OCI-LY7 (cell line): Measurements from ENCODE around the gene POU2AF1. TPM values are rescaled to one million over a fixed set of nuclear protein-coding genes. Genes with fewer than 3 reads are reported as not detected.

Source experiments
- BruUV-seq: library from RNA; stranded (reverse); fragments of 400-500 nt; replicated peaks from 2 replicates; lab custom pipeline; 2021; lab: Mats Ljungman, UMichigan
- CTCF ChIA-PET: fragments of 300-600 bp; sonication (Branson Sonifier 250); formaldehyde crosslinking; loops from one replicate; lab custom pipeline; 2022; ENCODE audit warnings: antibody characterized with exemption; ENCODE audit not compliant: unreplicated experiment; lab: Charles Lee
- POLR2A ChIA-PET: fragments of 300-600 bp; sonication (Branson Sonifier 250); formaldehyde crosslinking; loops from one replicate; lab custom pipeline; 2022; ENCODE audit warnings: antibody characterized with exemption; lab: Charles Lee
- DNase-seq: peaks from one replicate; pipeline ENCODE4 v3.0.0-alpha.2; 2015; ENCODE audit warnings: low spot score
- H2AFZ ChIP-seq: fragments of 200-600 bp; sonication (generic), shearing (Covaris generic); 2 replicates; pipeline ENCODE4 v1.6.1; 2014; ENCODE audit warnings: mild to moderate bottlenecking, antibody characterized with exemption, low read length, moderate library complexity
- H3K27ac ChIP-seq: fragments of 200-600 bp; sonication (generic); 2 replicates; pipeline ENCODE4 v1.5.1; 2014; ENCODE audit warnings: mixed run types, low read depth, mild to moderate bottlenecking, moderate library complexity, low read length, inconsistent platforms; ENCODE audit not compliant: poor library complexity, severe bottlenecking
- H3K36me3 ChIP-seq: fragments of 200-600 bp; sonication (generic); 2 replicates; pipeline ENCODE4 v1.6.1; 2014; ENCODE audit warnings: mild to moderate bottlenecking, antibody characterized with exemption, low read length, moderate library complexity, mixed read lengths; ENCODE audit not compliant: insufficient read depth
- H3K4me1 ChIP-seq: fragments of 200-600 bp; sonication (generic); 2 replicates; pipeline ENCODE4 v1.5.1; 2014; ENCODE audit warnings: mild to moderate bottlenecking, low read length; ENCODE audit not compliant: insufficient read depth, poor library complexity, severe bottlenecking
- H3K4me2 ChIP-seq: fragments of 200-600 bp; sonication (generic); 2 replicates; pipeline ENCODE4 v1.6.1; 2014; ENCODE audit warnings: mild to moderate bottlenecking, low read length
- H3K4me3 ChIP-seq: fragments of 200-600 bp; sonication (generic); 2 replicates; pipeline ENCODE4 v1.5.1; 2014; ENCODE audit warnings: mild to moderate bottlenecking, low read depth, low read length; ENCODE audit not compliant: poor library complexity, severe bottlenecking
- H3K79me2 ChIP-seq: fragments of 200-600 bp; sonication (generic); 2 replicates; pipeline ENCODE4 v1.6.1; 2016; ENCODE audit warnings: low read depth, mild to moderate bottlenecking, low read length, moderate library complexity, mixed read lengths; ENCODE audit not compliant: insufficient read depth
- H3K9me2 ChIP-seq: fragments of 200-600 bp; sonication (generic); 2 replicates; pipeline ENCODE4 v1.6.1; 2016; ENCODE audit warnings: mild to moderate bottlenecking, low read length, mixed read lengths; ENCODE audit not compliant: insufficient read depth
- H3K9me3 ChIP-seq: fragments of 200-600 bp; sonication (generic); 2 replicates; pipeline ENCODE4 v1.6.1; 2014; ENCODE audit warnings: mild to moderate bottlenecking, mixed run types, low read length, mixed read lengths
- H4K20me1 ChIP-seq: fragments of 200-600 bp; sonication (generic); 2 replicates; pipeline ENCODE4 v1.6.1; 2014; ENCODE audit warnings: mild to moderate bottlenecking, antibody characterized with exemption, low read length, moderate library complexity, mixed read lengths; ENCODE audit not compliant: insufficient read depth
- EZH2phosphoT487 ChIP-seq: fragments of 200-600 bp; sonication (generic); IDR thresholded peaks from 2 replicates; pipeline ENCODE4 v1.6.1; 2018; ENCODE audit warnings: low read depth, borderline replicate concordance, mild to moderate bottlenecking, mixed run types, antibody characterized with exemption, low read length, moderate library complexity, mixed read lengths
- intact Hi-C: fragments of 100-400 bp; cut with micrococcal nuclease; formaldehyde crosslinking; loops from one replicate; pipeline ENCODE4 v1.10.0; 2022; ENCODE audit not compliant: unreplicated experiment
- total RNA-seq, 2 experiments: library from RNA; depleted of rRNA in 1 of 2; stranded (reverse); fragments of >200 nt in 1 of 2; shearing (Covaris generic) in 1 of 2; gene quantifications; 2 replicates each; pipeline ENCODE4 v1.2.3, GENCODE V29; 2014 to 2022
- TF ChIP-seq, protein P1 (sequence below): fragments of 200-600 bp; sonication (generic); conservative IDR thresholded peaks from 2 replicates; pipeline ENCODE4 v1.5.1; 2014; ENCODE audit warnings: mild to moderate bottlenecking, antibody characterized with exemption, low read length, moderate library complexity, mixed read lengths

The POU2AF1 gene
- total RNA-seq, 2 experiments from 2014 or later = 86.1 to 285 TPM

DNA sequence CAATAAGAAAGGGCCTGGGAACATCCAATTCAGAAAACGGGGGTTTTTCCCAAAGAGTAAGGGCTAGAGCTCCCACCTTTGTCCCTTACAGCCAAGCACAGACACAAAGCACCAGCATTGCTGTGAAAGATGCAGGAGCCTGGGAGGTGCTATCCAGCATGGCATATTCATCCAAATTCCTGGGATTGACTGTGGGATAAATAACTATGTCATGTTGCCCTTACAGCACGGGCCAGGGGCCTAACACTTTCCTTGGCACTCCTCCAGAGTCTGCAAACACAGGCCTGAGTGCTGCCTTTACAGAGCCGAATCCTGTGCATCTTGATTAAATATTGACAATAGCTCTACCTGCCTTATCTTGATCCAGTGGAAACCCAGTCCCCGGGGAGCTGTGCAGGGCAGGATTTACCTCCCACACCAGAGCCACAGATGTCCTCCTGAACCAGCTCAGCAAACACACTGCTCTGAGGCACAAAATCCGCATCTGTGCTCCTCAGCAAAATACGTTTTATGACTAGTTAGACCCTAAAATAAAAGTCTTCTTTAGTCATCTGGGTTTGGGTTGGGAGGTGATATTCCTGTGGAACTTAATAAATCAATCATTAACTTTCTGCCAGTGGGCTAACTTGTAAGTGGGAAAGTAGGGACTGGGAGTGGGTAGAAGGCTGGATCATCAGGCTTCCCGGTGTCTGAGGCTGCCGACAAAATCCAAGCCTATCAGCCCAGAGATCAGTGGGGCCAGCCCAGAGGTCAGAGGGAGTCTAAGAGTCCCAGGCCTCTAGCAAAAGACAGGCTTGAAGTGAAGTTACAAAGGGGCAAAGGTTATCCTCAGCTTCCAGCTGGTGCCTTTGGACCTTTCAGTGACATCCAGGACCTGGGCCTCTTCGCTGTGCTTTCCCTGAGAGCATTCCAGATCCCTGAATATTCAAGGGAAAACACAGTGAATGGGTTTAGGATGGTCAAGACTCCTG is 44.3 kb downstream of the POU2AF1 start:
- CTCF ChIA-PET = no interaction called here
- BruUV-seq = no TSS peak
- intact Hi-C loops = no loop called here
- Histone ChIP-seq H3K27ac (no peak overlapping the region), H3K9me2 (no peaks in the 10 kb centered on the region), H2AFZ (no peak overlapping the region), H3K36me3 (no peaks in the 10 kb centered on the region), H3K4me1 (peaks cover 2% of the 10 kb centered on the region), H3K4me3 (no peak overlapping the region), H4K20me1 (peaks cover 14% of the 10 kb centered on the region; the same call in 1 of the 2 replicates), H3K9me3 (no peaks in the 10 kb centered on the region), H3K4me2 (no peak overlapping the region), H3K79me2 (no peaks in the 10 kb centered on the region)
- no peak for DNase-seq
- POLR2A ChIA-PET = interaction anchor here (1.3 to 2.3 kb wide), 2 partner anchors 11 kb away, joined by 4 to 14 read pairs; no protein-coding TSS in a partner anchor
- TF ChIP-seq, protein P1, sequence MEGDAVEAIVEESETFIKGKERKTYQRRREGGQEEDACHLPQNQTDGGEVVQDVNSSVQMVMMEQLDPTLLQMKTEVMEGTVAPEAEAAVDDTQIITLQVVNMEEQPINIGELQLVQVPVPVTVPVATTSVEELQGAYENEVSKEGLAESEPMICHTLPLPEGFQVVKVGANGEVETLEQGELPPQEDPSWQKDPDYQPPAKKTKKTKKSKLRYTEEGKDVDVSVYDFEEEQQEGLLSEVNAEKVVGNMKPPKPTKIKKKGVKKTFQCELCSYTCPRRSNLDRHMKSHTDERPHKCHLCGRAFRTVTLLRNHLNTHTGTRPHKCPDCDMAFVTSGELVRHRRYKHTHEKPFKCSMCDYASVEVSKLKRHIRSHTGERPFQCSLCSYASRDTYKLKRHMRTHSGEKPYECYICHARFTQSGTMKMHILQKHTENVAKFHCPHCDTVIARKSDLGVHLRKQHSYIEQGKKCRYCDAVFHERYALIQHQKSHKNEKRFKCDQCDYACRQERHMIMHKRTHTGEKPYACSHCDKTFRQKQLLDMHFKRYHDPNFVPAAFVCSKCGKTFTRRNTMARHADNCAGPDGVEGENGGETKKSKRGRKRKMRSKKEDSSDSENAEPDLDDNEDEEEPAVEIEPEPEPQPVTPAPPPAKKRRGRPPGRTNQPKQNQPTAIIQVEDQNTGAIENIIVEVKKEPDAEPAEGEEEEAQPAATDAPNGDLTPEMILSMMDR = no peak
- no peak for TF ChIP-seq EZH2phosphoT487

DNA sequence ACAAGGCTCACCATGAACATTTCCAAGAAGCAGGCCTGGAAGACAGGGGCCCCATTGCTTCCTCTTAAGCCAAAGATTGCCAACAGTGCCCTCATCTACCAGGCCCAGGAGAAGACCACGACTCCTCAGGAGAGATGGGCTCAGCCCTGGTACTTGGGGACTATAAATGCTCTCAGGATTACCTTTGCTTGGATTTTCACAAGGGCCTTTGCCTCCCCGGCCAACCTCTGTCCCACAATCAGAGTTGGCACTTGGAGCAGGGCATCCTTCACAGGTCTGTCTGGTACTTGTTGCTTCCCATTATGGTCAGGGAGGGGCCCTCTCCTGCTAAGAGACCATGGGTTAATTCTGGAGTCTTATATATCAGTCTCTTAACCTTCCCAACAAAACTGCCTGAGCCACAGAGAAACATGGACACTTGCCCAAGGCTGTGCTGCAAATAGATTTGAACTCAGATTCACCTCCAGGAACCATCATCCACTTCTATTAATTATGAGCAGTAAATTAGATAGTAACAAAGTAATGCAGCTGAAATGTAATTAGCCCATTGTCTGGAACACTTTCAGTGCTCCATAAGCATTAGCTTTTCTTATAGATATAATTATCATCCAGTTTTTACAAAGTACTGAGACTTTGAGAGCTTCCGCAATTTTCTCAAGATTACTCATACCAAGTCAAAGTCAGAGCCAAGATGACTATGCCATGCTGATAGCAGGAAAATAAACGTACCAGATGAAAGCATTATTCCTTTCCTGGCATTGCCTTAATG is 47.2 kb downstream of the POU2AF1 start:
- intact Hi-C loops = no loop called here
- no peaks in the 10 kb centered on the region for H3K9me3 ChIP-seq
- BruUV-seq = no TSS peak
- H4K20me1 ChIP-seq = peaks cover 6% of the 10 kb centered on the region; the same call in 1 of the 2 replicates
- POLR2A ChIA-PET = no interaction called here
- TF ChIP-seq, protein P1 = no peak
- TF ChIP-seq EZH2phosphoT487 = no peak
- H3K4me2 ChIP-seq = no peak overlapping the region
- no peak overlapping the region for H3K4me3 ChIP-seq
- no peak for DNase-seq
- H3K79me2 ChIP-seq = no peaks in the 10 kb centered on the region
- H2AFZ ChIP-seq = no peak overlapping the region
- no peaks in the 10 kb centered on the region for H3K9me2 ChIP-seq
- H3K4me1 ChIP-seq = peaks cover 7% of the 10 kb centered on the region
- H3K27ac ChIP-seq = no peak overlapping the region
- H3K36me3 ChIP-seq = no peaks in the 10 kb centered on the region
- CTCF ChIA-PET = no interaction called here
